GM12878 (cell line): ENCODE data around the gene TLE3. TPM values are rescaled to one million over a fixed set of nuclear protein-coding genes. Genes with fewer than 3 reads are reported as not detected.

ENCODE experiments used
- ATAC-seq: fragments of 200-7000 bp; cut with Tn5 transposase; 3 replicates; pipeline ENCODE4 v1.9.1; 2020; ENCODE audit warnings: mild to moderate bottlenecking, moderate library complexity
- Bru-seq: library from RNA; stranded (reverse); fragments of 400-500 nt; gene quantifications from one replicate; lab custom pipeline; 2021; lab: Mats Ljungman, UMichigan
- BruChase-seq, 2 experiments: library from RNA; stranded (reverse); fragments of 400-500 nt; gene quantifications; one replicate each; lab custom pipeline; 2021; lab: Mats Ljungman, UMichigan
- BruUV-seq: library from RNA; stranded (reverse); fragments of 400-500 nt; replicated peaks from 2 replicates; lab custom pipeline; 2021; lab: Mats Ljungman, UMichigan
- CTCF ChIA-PET: fragments of 300-600 bp; sonication (Branson Sonifier 250); formaldehyde crosslinking; extraction: SDS; loops from one replicate; lab custom pipeline; 2021; ENCODE audit warnings: inconsistent platforms; lab: Yijun Ruan, JAX
- POLR2A ChIA-PET: fragments of 350-600 bp; formaldehyde crosslinking; extraction: SDS; loops from one replicate; lab custom pipeline; 2021; ENCODE audit warnings: inconsistent platforms; lab: Charles Lee
- RAD21 ChIA-PET: fragments of 300-600 bp; sonication (Branson Sonifier 250); formaldehyde crosslinking; loops from one replicate; lab custom pipeline; 2023; ENCODE audit warnings: antibody characterized with exemption; ENCODE audit not compliant: unreplicated experiment; lab: Charles Lee
- SMC1A ChIA-PET: fragments of 300-600 bp; sonication (Branson Sonifier 250); formaldehyde crosslinking; loops from one replicate; lab custom pipeline; 2023; ENCODE audit not compliant: unreplicated experiment, uncharacterized antibody; lab: Charles Lee
- DNase-seq: peaks from one replicate; pipeline ENCODE4 v3.0.0-alpha.2; 2011; ENCODE audit warnings: low read depth, low spot score
- FAIRE-seq: peaks from 3 replicates; lab custom pipeline; 2011; peaks lifted over from hg19 to GRCh38; lab: Jason Lieb, UNC
- H2AFZ ChIP-seq: 2 replicates; pipeline ENCODE4 v1.6.0; 2011; ENCODE audit warnings: low read depth, low read length, control low read depth; ENCODE audit not compliant: control insufficient read depth
- H3K27ac ChIP-seq: 2 replicates; pipeline ENCODE4 v1.5.1; 2011; ENCODE audit warnings: control low read depth; ENCODE audit not compliant: control insufficient read depth, insufficient read depth
- H3K27me3 ChIP-seq, 2 experiments: replicated peaks in 1 of 2; 2 replicates each; pipeline versions ENCODE4 v1.6.0 to v1.6.1; 2011; ENCODE audit warnings: low read length in 1 of 2; ENCODE audit not compliant: control insufficient read depth in 2 of 2, insufficient read depth in 2 of 2
- H3K36me3 ChIP-seq, 2 experiments: 2 replicates each; pipeline ENCODE4 v1.5.1; 2011; ENCODE audit warnings: low read length in 1 of 2; ENCODE audit not compliant: control insufficient read depth in 2 of 2, insufficient read depth in 2 of 2
- H3K4me1 ChIP-seq: 2 replicates; pipeline ENCODE4 v1.6.1; 2011; ENCODE audit warnings: mild to moderate bottlenecking, low read length, moderate library complexity, mixed read lengths; ENCODE audit not compliant: control insufficient read depth, insufficient read depth
- H3K4me2 ChIP-seq: 2 replicates; pipeline ENCODE4 v1.6.0; 2011; ENCODE audit warnings: control low read depth; ENCODE audit not compliant: control insufficient read depth, insufficient read depth
- H3K4me3 ChIP-seq: fragments of 200-600 bp; sonication (generic); 2 replicates; pipeline ENCODE4 v1.5.1; 2016
- H3K79me2 ChIP-seq: 2 replicates; pipeline ENCODE4 v1.6.0; 2011; ENCODE audit warnings: low read length; ENCODE audit not compliant: control insufficient read depth, insufficient read depth
- H3K9ac ChIP-seq: 2 replicates; pipeline ENCODE4 v1.8.0; 2011; ENCODE audit warnings: low read length, control low read depth, mixed read lengths; ENCODE audit not compliant: control insufficient read depth, insufficient read depth
- H3K9me3 ChIP-seq: replicated peaks from 3 replicates; pipeline ENCODE4 v1.5.1; 2011; ENCODE audit warnings: mild to moderate bottlenecking, low read length; ENCODE audit not compliant: control insufficient read depth, insufficient read depth
- H4K20me1 ChIP-seq: 2 replicates; pipeline ENCODE4 v1.6.0; 2011; ENCODE audit not compliant: control insufficient read depth, insufficient read depth
- DPF2 ChIP-seq: fragments of 450-650 bp; IDR thresholded peaks from 2 replicates; pipeline ENCODE4 v1.6.1; 2017; ENCODE audit warnings: mild to moderate bottlenecking
- KAT2A ChIP-seq: conservative IDR thresholded peaks from 2 replicates; pipeline ENCODE4 v1.6.1; 2011; ENCODE audit warnings: low read depth, low read length; ENCODE audit not compliant: control insufficient read depth
- MEF2A ChIP-seq: IDR thresholded peaks from 2 replicates; pipeline ENCODE4 v1.6.1; 2011; ENCODE audit warnings: low read depth, mild to moderate bottlenecking, low read length, moderate library complexity; ENCODE audit not compliant: insufficient read depth
- MXI1 ChIP-seq: fragments of 150-350 bp; IDR thresholded peaks from 2 replicates; pipeline ENCODE4 v1.6.1; 2011; ENCODE audit warnings: low read depth, mild to moderate bottlenecking, inconsistent platforms, low read length, improper control_type of control experiment
- NR2F1 ChIP-seq: fragments of 450-650 bp; conservative IDR thresholded peaks from 2 replicates; pipeline ENCODE4 v1.6.1; 2017; ENCODE audit warnings: mild to moderate bottlenecking
- RAD21 ChIP-seq: IDR thresholded peaks from 2 replicates; pipeline ENCODE4 v1.6.1; 2011; ENCODE audit warnings: mild to moderate bottlenecking, low read depth, low read length, moderate library complexity; ENCODE audit not compliant: insufficient read depth
- TCF12 ChIP-seq: IDR thresholded peaks from 2 replicates; pipeline ENCODE4 v1.6.1; 2011; ENCODE audit warnings: low read depth, mild to moderate bottlenecking, low read length
- YY1 ChIP-seq: IDR thresholded peaks from 2 replicates; pipeline ENCODE4 v1.6.1; 2011; ENCODE audit warnings: low read depth, mild to moderate bottlenecking, low read length
- whole genome bisulfite sequencing: methylation state at CpG from one replicate; pipeline ENCODE4 v1.1.6; 2016; ENCODE audit warnings: low lambda C conversion rate; ENCODE audit not compliant: insufficient replicate concordance, insufficient coverage; ENCODE audit errors: missing lambda C conversion rate; 5-methylcytosine and 5-hydroxymethylcytosine counted together
- in situ Hi-C: fragments of 300-500 bp; cut with MboI; formaldehyde crosslinking; loops from 9 replicates; pipeline ENCODE4 v1.14.3; 2018; ENCODE audit warnings: mixed read lengths
- intact Hi-C: fragments of 100-400 bp; cut with micrococcal nuclease; formaldehyde crosslinking; loops from one replicate; pipeline ENCODE4 v1.14.2; 2022; ENCODE audit not compliant: unreplicated experiment
- long read RNA-seq, 2 experiments: library from polyadenylated mRNA; unstranded; transcript quantifications; one replicate each; pipeline ENCODE4 v2.0.0, GENCODE V29; 2019 to 2020
- polyA minus RNA-seq, 3 experiments: library from RNA; depleted of rRNA, polyadenylated mRNA; stranded (reverse); fragments of >200 nt; gene quantifications; 2 replicates each; pipeline ENCODE4 v1.2.3, GENCODE V29; 2011
- polyA plus RNA-seq, 11 experiments: library from polyadenylated mRNA; depleted of rRNA in 4 of 11; unstranded in 6 of 11; stranded (reverse) in 5 of 11; fragments of >200 nt; fragmentation: Nextera tagmentation in 4 of 11; fragmentation: Illumina TruSeq in 1 of 11; extraction: Ambion mirVana in 4 of 11; extraction: Trizol in 1 of 11; gene quantifications; 1 replicate in 1 of 11; 2 replicates in 10 of 11; pipeline versions ENCODE4 v1.2.1 to v1.2.3, GENCODE V29; 2011 to 2016; ENCODE audit warnings: inconsistent platforms in 2 of 11, missing spikeins in 2 of 11, low read depth in 1 of 11
- total RNA-seq, 4 experiments: library from RNA; depleted of rRNA in 3 of 4; stranded (reverse); fragments of >200 nt in 3 of 4; fragmentation: Illumina TruSeq in 1 of 4; extraction: Trizol in 1 of 4; gene quantifications; 2 replicates each; pipeline versions ENCODE4 v1.2.1 to v1.2.3, GENCODE V29; 2013 to 2021
- TF ChIP-seq, protein P1 (sequence below): fragments of 450-650 bp; IDR thresholded peaks from 2 replicates; pipeline ENCODE4 v1.6.1; 2017; ENCODE audit warnings: mild to moderate bottlenecking, moderate library complexity
- TF ChIP-seq, protein P2 (sequence below): fragments of 450-650 bp; IDR thresholded peaks from 2 replicates; pipeline ENCODE4 v1.6.1; 2017; ENCODE audit warnings: mild to moderate bottlenecking, low read depth, inconsistent platforms; ENCODE audit not compliant: poor library complexity, severe bottlenecking

The TLE3 gene
- 56.1 and 56.3 TPM in 2 replicates for total RNA-seq (2013; cell fraction: nucleolus; rRNA removed)
- total RNA-seq (2014; rRNA removed) (20.3 and 21.9 TPM in 2 replicates), total RNA-seq (2014; rRNA removed; fragmentation: Illumina TruSeq; extraction: Trizol) (8.7 and 9.2 TPM in 2 replicates), total RNA-seq (2021) (56.3 and 65.5 TPM in 2 replicates), polyA plus RNA-seq (2011; rRNA removed) (5.3 and 8.7 TPM in 2 replicates), polyA plus RNA-seq (2014; fragmentation: Illumina TruSeq; extraction: Trizol) (4.6 and 9.7 TPM in 2 replicates), polyA plus RNA-seq (2014; fragmentation: Nextera tagmentation; extraction: Ambion mirVana) (1 to 10 TPM; 1.2 to 2.2 TPM), polyA plus RNA-seq (2014; rRNA removed) (23.6 and 28.3 TPM in 2 replicates), polyA plus RNA-seq (2016; fragmentation: Nextera tagmentation; extraction: Ambion mirVana) (10 to 100 TPM in 1 of 2 experiments, 1 to 10 TPM in 1; 9.6 to 10.0 TPM), polyA minus RNA-seq (2011; rRNA and poly(A)+ RNA removed) (35.7 and 39.9 TPM in 2 replicates), Bru-seq, nascent RNA (percentile 88 among the genes with signal in this experiment), BruChase-seq, experiment 1, labeled RNA remaining after a 6-hour chase (percentile 78 among the genes with signal in this experiment), BruChase-seq, experiment 2, labeled RNA remaining after a 2-hour chase (percentile 81 among the genes with signal in this experiment)
- 34.4 TPM for polyA plus RNA-seq (2011; ENCODE audit: low read depth)
- polyA plus RNA-seq (2011; cell fraction: cytosol; rRNA removed): 12.5 and 15.1 TPM in 2 replicates
- 58.8 and 68.9 TPM in 2 replicates for polyA plus RNA-seq (2011; cell fraction: nucleus; rRNA removed)
- 27.1 and 45.9 TPM in 2 replicates for polyA plus RNA-seq (2012)
- polyA minus RNA-seq (2011; cell fraction: cytosol; rRNA and poly(A)+ RNA removed): 14.1 and 25.1 TPM in 2 replicates
- 34.3 and 66.5 TPM in 2 replicates for polyA minus RNA-seq (2011; cell fraction: nucleus; rRNA and poly(A)+ RNA removed)
- long read RNA-seq, experiment 1, partial matches to known transcripts: 0 of 7 reads
- long read RNA-seq, experiment 1, other reads (novel, unspliced or antisense): 7 of 7 reads
- long read RNA-seq, experiment 2, partial matches to known transcripts: 1 of 3 reads
- long read RNA-seq, experiment 2, other reads (novel, unspliced or antisense): 1 of 3 reads

DNA sequence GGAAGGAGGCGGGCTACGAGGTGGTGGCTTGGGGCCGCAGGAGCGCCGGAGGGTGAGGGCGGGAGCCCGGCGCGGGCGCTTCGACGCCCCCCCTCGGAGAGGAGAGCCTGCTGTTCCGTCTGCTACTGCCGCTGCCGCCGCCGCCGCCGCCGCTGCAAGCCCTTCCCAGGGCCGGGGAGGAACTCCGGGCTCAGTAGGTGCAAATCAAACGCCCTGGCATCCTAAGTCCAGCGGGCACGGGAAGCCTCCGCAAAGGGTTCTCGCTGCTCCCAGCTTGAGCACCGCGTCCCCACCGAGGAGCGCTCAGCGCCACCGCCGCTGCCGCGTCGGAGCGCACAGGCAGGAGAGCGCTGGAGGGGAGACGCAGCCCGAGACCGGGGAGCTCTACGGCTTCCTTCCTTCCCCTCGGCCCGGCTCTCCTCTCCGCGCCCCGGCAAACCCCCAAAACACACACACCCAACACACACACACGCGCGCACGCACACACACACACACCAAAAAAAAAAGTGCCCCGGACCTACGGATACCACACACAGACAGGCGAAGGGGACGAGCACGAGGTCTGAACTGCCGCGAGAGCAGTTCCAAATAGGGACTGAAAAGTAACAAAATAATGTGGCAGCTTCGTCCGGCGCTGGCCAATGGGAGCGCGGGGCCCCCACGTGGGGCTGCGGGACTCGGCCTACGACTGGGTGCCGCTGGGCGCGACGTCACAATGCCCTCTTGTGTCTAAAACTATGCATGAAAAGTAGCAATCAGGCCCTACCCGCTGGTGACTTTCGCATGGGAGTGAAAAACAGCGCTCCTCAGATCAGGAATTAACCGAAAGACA lies at the start of gene TLE3:
TLE3 (minus strand) TSS at position 597 of the 832 bp plus-strand sequence. CDS start 1,119 bp downstream, outside the sequence.
- Histone ChIP-seq H3K9ac (peak within 1 kb of the TSS; percentile 75), H3K27me3 (peaks cover 3 to 8% of the 10 kb centered on the region in 2 experiments; a peak in 3 of 4 replicates), H3K4me3 (peak within 1 kb of the TSS; percentile 97), H3K4me1 (peaks cover 25% of the 10 kb centered on the region), H3K9me3 (no peaks in the 10 kb centered on the region), H3K27ac (peak within 1 kb of the TSS; percentile 79), H3K4me2 (peak within 1 kb of the TSS; percentile 81), H4K20me1 (peaks cover 2% of the 10 kb centered on the region; the same call in 1 of the 2 replicates), H3K79me2 (peaks cover 43% of the 10 kb centered on the region), H2AFZ (peak within 1 kb of the TSS; percentile 56), H3K36me3 (peaks cover 0 to 10% of the 10 kb centered on the region in 2 experiments; a peak in 1 of 4 replicates)
- DNase-seq: peak; percentile 85
- ChIA-PET RAD21 (interaction anchor here (0.6 to 5.3 kb wide), 23 partner anchors 12 to 574 kb away, joined by 3 to 34 read pairs (median 5); no protein-coding TSS in a partner anchor), CTCF (interaction anchor here (0.5 to 4.2 kb wide), 23 partner anchors 12 to 520 kb away, joined by 3 to 23 read pairs (median 3); no protein-coding TSS in a partner anchor), POLR2A (interaction anchor here (0.6 to 1.9 kb wide), 9 partner anchors 9 to 169 kb away, joined by 3 to 10 read pairs (median 3); no protein-coding TSS in a partner anchor), SMC1A (interaction anchor here (0.8 to 4.6 kb wide), 13 partner anchors 18 to 634 kb away, joined by 3 to 12 read pairs (median 4); no protein-coding TSS in a partner anchor)
- peak; percentile 74 for ATAC-seq
- TSS peak; percentile 74 for BruUV-seq
- FAIRE-seq: peak; percentile 94
- in situ Hi-C loops (no loop called here), intact Hi-C loops (loop anchor here (1.0 to 5.0 kb wide), 10 partner anchors 45 to 620 kb away; no protein-coding TSS in a partner anchor)
- WGBS: under 1% methylated on average over 56 of the region's 77 CpGs
- peak; percentile 89 for TF ChIP-seq MXI1
- peak; percentile 74 for TF ChIP-seq DPF2
- TF ChIP-seq, protein P1, sequence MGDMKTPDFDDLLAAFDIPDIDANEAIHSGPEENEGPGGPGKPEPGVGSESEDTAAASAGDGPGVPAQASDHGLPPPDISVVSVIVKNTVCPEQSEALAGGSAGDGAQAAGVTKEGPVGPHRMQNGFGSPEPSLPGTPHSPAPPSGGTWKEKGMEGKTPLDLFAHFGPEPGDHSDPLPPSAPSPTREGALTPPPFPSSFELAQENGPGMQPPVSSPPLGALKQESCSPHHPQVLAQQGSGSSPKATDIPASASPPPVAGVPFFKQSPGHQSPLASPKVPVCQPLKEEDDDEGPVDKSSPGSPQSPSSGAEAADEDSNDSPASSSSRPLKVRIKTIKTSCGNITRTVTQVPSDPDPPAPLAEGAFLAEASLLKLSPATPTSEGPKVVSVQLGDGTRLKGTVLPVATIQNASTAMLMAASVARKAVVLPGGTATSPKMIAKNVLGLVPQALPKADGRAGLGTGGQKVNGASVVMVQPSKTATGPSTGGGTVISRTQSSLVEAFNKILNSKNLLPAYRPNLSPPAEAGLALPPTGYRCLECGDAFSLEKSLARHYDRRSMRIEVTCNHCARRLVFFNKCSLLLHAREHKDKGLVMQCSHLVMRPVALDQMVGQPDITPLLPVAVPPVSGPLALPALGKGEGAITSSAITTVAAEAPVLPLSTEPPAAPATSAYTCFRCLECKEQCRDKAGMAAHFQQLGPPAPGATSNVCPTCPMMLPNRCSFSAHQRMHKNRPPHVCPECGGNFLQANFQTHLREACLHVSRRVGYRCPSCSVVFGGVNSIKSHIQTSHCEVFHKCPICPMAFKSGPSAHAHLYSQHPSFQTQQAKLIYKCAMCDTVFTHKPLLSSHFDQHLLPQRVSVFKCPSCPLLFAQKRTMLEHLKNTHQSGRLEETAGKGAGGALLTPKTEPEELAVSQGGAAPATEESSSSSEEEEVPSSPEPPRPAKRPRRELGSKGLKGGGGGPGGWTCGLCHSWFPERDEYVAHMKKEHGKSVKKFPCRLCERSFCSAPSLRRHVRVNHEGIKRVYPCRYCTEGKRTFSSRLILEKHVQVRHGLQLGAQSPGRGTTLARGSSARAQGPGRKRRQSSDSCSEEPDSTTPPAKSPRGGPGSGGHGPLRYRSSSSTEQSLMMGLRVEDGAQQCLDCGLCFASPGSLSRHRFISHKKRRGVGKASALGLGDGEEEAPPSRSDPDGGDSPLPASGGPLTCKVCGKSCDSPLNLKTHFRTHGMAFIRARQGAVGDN: peak; percentile 79; the same call in 1 of the 2 replicates
- TF ChIP-seq TCF12: no peak; the same call in 1 of the 2 replicates
- TF ChIP-seq NR2F1: no peak
- TF ChIP-seq YY1: no peak
- 0 out of 2 replicates have a peak, but pooled peaks have one; percentile 57 for TF ChIP-seq MEF2A
- TF ChIP-seq RAD21: peak; percentile 63
- TF ChIP-seq, protein P2, sequence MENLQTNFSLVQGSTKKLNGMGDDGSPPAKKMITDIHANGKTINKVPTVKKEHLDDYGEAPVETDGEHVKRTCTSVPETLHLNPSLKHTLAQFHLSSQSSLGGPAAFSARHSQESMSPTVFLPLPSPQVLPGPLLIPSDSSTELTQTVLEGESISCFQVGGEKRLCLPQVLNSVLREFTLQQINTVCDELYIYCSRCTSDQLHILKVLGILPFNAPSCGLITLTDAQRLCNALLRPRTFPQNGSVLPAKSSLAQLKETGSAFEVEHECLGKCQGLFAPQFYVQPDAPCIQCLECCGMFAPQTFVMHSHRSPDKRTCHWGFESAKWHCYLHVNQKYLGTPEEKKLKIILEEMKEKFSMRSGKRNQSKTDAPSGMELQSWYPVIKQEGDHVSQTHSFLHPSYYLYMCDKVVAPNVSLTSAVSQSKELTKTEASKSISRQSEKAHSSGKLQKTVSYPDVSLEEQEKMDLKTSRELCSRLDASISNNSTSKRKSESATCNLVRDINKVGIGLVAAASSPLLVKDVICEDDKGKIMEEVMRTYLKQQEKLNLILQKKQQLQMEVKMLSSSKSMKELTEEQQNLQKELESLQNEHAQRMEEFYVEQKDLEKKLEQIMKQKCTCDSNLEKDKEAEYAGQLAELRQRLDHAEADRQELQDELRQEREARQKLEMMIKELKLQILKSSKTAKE: no peak
- TF ChIP-seq KAT2A: no peak
